A673 (cell line): ENCODE measurements around the gene RNF17. TPM values are rescaled to one million over a fixed set of nuclear protein-coding genes. Genes with fewer than 3 reads are reported as not detected.

Experiments used
- BruUV-seq: library from RNA; stranded (reverse); fragments of 400-500 nt; replicated peaks from 2 replicates; lab custom pipeline; 2021; lab: Mats Ljungman, UMichigan
- CTCF ChIA-PET: fragments of 300-600 bp; sonication (Branson Sonifier 250); formaldehyde crosslinking; loops from one replicate; lab custom pipeline; 2022; ENCODE audit warnings: antibody characterized with exemption; lab: Charles Lee
- POLR2A ChIA-PET: fragments of 300-600 bp; sonication (Branson Sonifier 250); formaldehyde crosslinking; loops from one replicate; lab custom pipeline; 2022; ENCODE audit warnings: antibody characterized with exemption; ENCODE audit not compliant: low non-redundant PET; lab: Charles Lee
- DNase-seq: peaks from one replicate; pipeline ENCODE4 v3.0.0-alpha.2; 2015; ENCODE audit warnings: low spot score
- H3K27ac ChIP-seq: fragments of 200-600 bp; sonication (generic); 2 replicates; pipeline ENCODE4 v1.5.1; 2016; ENCODE audit warnings: mixed run types, low read depth, mild to moderate bottlenecking, mixed read lengths, antibody characterized with exemption, low read length; ENCODE audit not compliant: poor library complexity, severe bottlenecking
- H3K27me3 ChIP-seq: fragments of 200-600 bp; sonication (generic); replicated peaks from 2 replicates; pipeline ENCODE4 v1.6.1; 2017; ENCODE audit warnings: mixed run types, low read depth, mild to moderate bottlenecking, mixed read lengths, antibody characterized with exemption, low read length; ENCODE audit not compliant: insufficient read depth, poor library complexity
- H3K36me3 ChIP-seq: fragments of 200-600 bp; sonication (generic); 2 replicates; pipeline ENCODE4 v1.6.1; 2016; ENCODE audit warnings: mixed run types, mild to moderate bottlenecking, mixed read lengths, antibody characterized with exemption, low read length; ENCODE audit not compliant: insufficient read depth, poor library complexity, severe bottlenecking
- H3K4me1 ChIP-seq: fragments of 200-600 bp; sonication (generic); 2 replicates; pipeline ENCODE4 v1.6.1; 2017; ENCODE audit warnings: mixed run types, mild to moderate bottlenecking, mixed read lengths, antibody characterized with exemption, low read length; ENCODE audit not compliant: insufficient read depth, poor library complexity, severe bottlenecking
- H3K4me3 ChIP-seq: fragments of 200-600 bp; sonication (generic); 2 replicates; pipeline ENCODE4 v1.5.1; 2016; ENCODE audit warnings: low read depth, mixed run types, mild to moderate bottlenecking, mixed read lengths, low read length; ENCODE audit not compliant: poor library complexity, severe bottlenecking
- H3K9me3 ChIP-seq: fragments of 200-600 bp; sonication (generic); 2 replicates; pipeline ENCODE4 v1.6.1; 2016; ENCODE audit warnings: mixed run types, low read depth, mild to moderate bottlenecking, mixed read lengths, antibody characterized with exemption, low read length; ENCODE audit not compliant: poor library complexity, severe bottlenecking
- EZH2 ChIP-seq: fragments of 200-600 bp; sonication (generic); IDR thresholded peaks from 2 replicates; pipeline ENCODE4 v1.6.1; 2017; ENCODE audit warnings: borderline replicate concordance, low read depth, mild to moderate bottlenecking, mixed read lengths, antibody characterized with exemption, low read length; ENCODE audit not compliant: poor library complexity, severe bottlenecking
- intact Hi-C: fragments of 100-400 bp; cut with micrococcal nuclease; formaldehyde crosslinking; loops from one replicate; pipeline ENCODE4 v1.10.0; 2022; ENCODE audit not compliant: unreplicated experiment
- total RNA-seq: library from RNA; stranded (reverse); gene quantifications from 2 replicates; pipeline ENCODE4 v1.2.3, GENCODE V29; 2021
- TF ChIP-seq, protein P1 (sequence below): fragments of 300-800, 200-600 bp; sonication (generic); conservative IDR thresholded peaks from 2 replicates; pipeline ENCODE4 v1.5.1; 2017; ENCODE audit warnings: low read depth, mild to moderate bottlenecking, antibody characterized with exemption, low read length, moderate library complexity, mixed read lengths

RNF17 gene
- total RNA-seq, 1 experiment from 2014 or later, result not detected

DNA sequence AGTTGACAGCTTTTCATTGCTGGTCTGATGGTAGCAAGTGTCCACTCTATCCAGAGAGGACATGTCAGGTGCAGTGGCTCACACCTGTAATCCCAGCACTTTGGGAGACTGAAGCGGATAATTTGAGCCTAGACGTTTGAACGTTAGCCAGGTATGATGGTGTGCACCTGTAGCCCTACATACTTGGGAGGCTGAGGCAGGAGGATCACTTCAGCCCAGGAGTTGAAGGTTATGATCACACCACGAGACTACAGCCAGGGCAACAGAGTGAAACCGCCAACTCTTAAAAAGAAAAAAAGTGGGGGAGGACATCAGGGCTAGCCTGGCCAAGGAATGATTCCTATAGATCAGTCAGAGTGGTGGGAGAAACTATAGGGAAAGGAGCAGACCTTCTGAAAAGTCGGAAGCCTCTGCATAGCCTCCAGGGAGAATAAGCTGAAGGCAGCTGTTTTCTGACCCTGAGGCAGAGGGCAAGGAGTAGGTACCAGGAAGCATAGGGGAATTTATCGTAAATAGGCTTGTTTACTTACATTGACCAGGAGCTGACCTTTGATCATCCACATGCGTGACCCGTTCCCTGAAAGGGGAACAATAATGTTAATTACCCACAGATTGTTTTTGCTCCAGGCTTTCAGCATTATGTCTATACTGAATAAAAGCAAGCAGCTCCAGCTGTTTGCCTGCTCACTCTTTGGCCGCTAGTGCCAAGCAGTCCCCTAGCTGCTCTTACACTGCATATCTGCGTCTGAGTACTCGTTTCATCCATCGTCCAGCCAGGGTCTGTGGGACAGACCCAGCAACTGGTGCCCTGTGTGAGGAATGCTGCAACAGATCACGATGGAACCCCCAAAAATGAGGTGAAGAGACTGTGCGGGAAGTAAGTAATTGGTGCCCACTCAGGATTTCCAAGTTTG, 161.6 kb downstream of the RNF17 start:
- BruUV-seq, result no TSS peak
- no peak for TF ChIP-seq EZH2
- TF ChIP-seq, protein P1, sequence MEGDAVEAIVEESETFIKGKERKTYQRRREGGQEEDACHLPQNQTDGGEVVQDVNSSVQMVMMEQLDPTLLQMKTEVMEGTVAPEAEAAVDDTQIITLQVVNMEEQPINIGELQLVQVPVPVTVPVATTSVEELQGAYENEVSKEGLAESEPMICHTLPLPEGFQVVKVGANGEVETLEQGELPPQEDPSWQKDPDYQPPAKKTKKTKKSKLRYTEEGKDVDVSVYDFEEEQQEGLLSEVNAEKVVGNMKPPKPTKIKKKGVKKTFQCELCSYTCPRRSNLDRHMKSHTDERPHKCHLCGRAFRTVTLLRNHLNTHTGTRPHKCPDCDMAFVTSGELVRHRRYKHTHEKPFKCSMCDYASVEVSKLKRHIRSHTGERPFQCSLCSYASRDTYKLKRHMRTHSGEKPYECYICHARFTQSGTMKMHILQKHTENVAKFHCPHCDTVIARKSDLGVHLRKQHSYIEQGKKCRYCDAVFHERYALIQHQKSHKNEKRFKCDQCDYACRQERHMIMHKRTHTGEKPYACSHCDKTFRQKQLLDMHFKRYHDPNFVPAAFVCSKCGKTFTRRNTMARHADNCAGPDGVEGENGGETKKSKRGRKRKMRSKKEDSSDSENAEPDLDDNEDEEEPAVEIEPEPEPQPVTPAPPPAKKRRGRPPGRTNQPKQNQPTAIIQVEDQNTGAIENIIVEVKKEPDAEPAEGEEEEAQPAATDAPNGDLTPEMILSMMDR, result no peak
- H3K9me3 ChIP-seq, result no peaks in the 10 kb centered on the region
- no peaks in the 10 kb centered on the region for H3K36me3 ChIP-seq
- intact Hi-C loops, result no loop called here
- DNase-seq, result no peak
- H3K27ac ChIP-seq, result no peak overlapping the region
- POLR2A ChIA-PET, result no interaction called here
- CTCF ChIA-PET, result no interaction called here
- H3K4me3 ChIP-seq, result no peak overlapping the region
- H3K4me1 ChIP-seq, result peaks cover 4% of the 10 kb centered on the region
- H3K27me3 ChIP-seq, result peaks cover 2% of the 10 kb centered on the region

DNA sequence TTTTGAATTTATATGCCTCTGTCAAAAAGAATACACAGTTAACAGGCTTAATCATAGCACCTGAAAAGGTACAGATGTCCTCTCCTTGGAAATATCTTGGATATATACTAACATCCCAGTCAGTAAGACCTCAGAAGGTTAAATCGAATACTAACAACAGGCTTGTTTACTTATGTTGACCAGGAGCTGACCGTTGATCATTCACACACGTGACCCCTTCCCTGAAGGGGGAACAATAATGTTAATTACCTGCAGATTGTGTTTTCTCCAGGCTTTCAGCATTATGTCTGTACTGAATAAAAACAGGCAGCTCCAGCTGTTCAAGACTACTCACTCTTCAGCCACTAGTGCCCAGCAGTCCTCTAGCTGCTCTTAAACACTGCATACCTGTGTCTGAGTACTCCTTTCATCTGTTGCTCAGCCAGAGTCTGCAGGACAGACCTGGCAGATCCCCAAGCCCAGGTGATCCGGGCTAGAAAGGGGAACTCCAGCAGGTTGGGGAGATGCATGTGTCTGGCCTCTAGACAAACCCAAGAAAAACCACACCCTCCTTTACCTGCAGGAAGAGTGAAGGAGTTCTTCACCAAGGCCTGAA, 163.9 kb downstream of the RNF17 start:
- Histone ChIP-seq H3K36me3 (no peaks in the 10 kb centered on the region), H3K9me3 (no peaks in the 10 kb centered on the region), H3K4me3 (no peak overlapping the region), H3K4me1 (no peaks in the 10 kb centered on the region), H3K27me3 (peaks cover 25% of the 10 kb centered on the region), H3K27ac (no peak overlapping the region)
- TF ChIP-seq, protein P1, result no peak
- TF ChIP-seq EZH2, result no peak
- intact Hi-C loops, result no loop called here
- BruUV-seq, result no TSS peak
- CTCF ChIA-PET, result no interaction called here
- POLR2A ChIA-PET, result no interaction called here
- no peak for DNase-seq

- CTCF ChIA-PET, result no interaction called here
- intact Hi-C loops, result no loop called here
- H3K27ac ChIP-seq, result no peak overlapping the region
- no peak overlapping the region for H3K4me3 ChIP-seq
- no peaks in the 10 kb centered on the region for H3K4me1 ChIP-seq
- no peak for DNase-seq
- BruUV-seq, result no TSS peak
- H3K27me3 ChIP-seq, result peaks cover 25% of the 10 kb centered on the region
- no peaks in the 10 kb centered on the region for H3K9me3 ChIP-seq
- TF ChIP-seq, protein P1, result no peak
- no peak for TF ChIP-seq EZH2
- POLR2A ChIA-PET, result no interaction called here
- no peaks in the 10 kb centered on the region for H3K36me3 ChIP-seq
These were observed 165.2 kb downstream of the RNF17 start for GRCh38 chr13:24929196-24929595.

Other genes starting within 250 kb of the RNF17 start
- 0.39 and 0.47 TPM in 2 replicates for gene ATP12A, start 83.8 kb upstream of the RNF17 start, total RNA-seq